Jurkat, Clone E6-1 (cell line): ENCODE measurements around the gene SDR42E1.
A peak's percentile ranks its signal among the peaks of the same experiment; 100 is the strongest.

Experiments used
- DNase-seq: peaks from one replicate; pipeline ENCODE4 v3.0.0-alpha.2; 2011; ENCODE audit warnings: low read depth, low spot score
- H3K4me3 ChIP-seq: 2 replicates; pipeline ENCODE4 v1.5.1; 2011; ENCODE audit warnings: mild to moderate bottlenecking, low read length, control low read depth, moderate library complexity

Gene SDR42E1

GRCh38 chr16:82041542-82041941 lies 30.3 kb upstream of the SDR42E1 start:
- no peak for DNase-seq
- no peak overlapping the region for H3K4me3 ChIP-seq

DNA sequence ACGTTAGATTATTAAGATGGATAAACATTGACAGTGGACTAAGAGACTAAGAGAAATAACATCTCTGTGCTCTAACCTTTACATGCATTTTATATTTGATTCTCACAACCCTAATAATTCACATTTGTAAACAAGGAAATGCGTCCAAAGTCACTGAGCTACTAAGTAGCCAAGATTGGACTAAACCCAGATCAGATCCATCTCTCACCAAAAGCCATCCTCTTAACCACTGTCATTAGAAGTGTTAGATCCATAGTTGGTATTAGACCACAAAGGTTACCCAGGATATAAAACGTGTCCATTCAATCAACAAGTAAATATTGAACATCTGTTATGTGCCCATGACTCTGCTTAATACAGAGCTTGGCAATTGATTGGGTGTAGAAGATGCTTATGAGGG lies 29.0 kb upstream of the SDR42E1 start:
- DNase-seq: no peak

DNA sequence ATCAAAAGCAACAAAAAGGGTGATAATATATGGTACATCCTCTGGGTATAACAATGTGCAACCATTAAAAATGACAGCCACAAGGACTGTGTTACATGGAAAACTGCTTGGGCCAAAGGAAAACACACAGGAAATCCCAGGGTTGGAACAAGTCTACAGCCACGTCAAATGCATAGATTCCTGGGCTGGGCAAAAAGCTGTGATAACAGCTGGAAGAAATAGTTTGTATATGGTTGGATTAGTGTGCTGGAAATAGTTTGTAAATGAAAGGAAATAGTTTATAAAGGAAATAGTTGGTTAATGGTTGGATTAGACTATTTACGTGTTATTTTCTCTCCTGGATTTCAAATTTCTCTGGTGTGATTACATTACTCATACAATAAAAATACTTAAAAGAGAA lies 26.4 kb upstream of the SDR42E1 start:
- DNase-seq: no peak
- no peak overlapping the region for H3K4me3 ChIP-seq

More for the DNA sequence above, 29.0 kb upstream of the SDR42E1 start:
- H3K4me3 ChIP-seq: no peak overlapping the region

- no peak overlapping the region for H3K4me3 ChIP-seq
- DNase-seq: no peak
These were observed 26.0 kb upstream of the SDR42E1 start for GRCh38 chr16:82037251-82037650.

DNA sequence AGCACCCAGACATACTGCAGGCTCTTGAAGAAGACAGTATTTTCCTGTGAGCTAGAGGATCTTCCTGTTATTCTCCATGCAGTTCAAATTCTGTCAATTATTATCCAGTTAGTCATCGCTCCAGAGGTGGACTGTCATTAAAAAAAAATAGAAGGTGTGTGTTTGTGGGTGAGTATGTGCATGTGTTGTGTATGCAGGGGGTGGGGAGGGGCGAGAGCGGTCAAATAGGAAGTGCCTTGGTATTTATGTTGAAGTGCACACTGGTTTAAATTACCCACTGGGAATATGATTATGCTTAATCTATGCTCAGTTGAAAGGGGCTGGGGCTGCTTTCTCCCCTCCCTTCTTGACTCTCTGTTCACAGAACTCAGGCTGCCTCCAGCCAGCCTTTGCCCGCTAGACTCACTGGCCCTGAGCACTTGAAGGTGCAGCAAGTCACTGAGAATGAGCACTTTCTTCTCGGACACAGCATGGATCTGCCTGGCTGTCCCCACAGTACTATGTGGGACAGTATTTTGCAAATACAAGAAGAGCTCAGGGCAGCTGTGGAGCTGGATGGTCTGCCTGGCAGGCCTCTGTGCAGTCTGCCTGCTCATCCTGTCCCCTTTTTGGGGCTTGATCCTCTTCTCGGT lies 23.8 kb upstream of the SDR42E1 start, which contains the start of gene HSD17B2:
Gene HSD17B2, plus strand, starts transcription at position 273 of the 632 bp plus-strand sequence. Its CDS starts 172 bp downstream, at position 445.
- H3K4me3 ChIP-seq: no peak within 1 kb of the TSS
- no peak for DNase-seq

GRCh38 chr16:82033683-82034300 lies 22.5 kb upstream of the SDR42E1 start:
- H3K4me3 ChIP-seq: no peak overlapping the region
- no peak for DNase-seq

GRCh38 chr16:82033006-82033405 lies 21.7 kb upstream of the SDR42E1 start:
- no peak overlapping the region for H3K4me3 ChIP-seq
- no peak for DNase-seq

GRCh38 chr16:82031116-82032084 lies 20.1 kb upstream of the SDR42E1 start:
- peak; percentile 4 for DNase-seq
- H3K4me3 ChIP-seq: no peak overlapping the region

DNA sequence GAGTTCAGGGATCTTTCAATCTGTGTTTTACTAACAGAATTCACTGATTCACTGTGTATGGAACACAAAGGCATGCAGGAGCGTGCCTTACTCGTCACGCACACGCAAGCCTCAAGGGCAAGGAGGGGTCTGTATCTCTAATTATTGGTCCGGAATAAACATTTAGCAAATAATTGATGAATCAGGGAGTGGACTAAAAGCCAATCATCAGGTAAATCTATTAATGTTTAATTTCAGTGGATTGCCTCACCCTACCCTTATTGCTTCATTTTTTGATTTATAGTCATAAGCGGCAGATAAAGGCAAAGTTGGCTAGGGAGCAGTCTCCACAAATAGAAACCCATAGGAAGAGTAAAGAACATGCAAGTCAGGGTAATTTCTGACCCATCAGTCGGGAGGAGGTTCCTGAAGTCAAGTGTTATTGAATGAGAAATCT lies 16.4 kb upstream of the SDR42E1 start:
- H3K4me3 ChIP-seq: no peak overlapping the region
- DNase-seq: no peak

- no peak overlapping the region for H3K4me3 ChIP-seq
- DNase-seq: no peak
These were observed 13.6 kb upstream of the SDR42E1 start for GRCh38 chr16:82024883-82025282.

DNA sequence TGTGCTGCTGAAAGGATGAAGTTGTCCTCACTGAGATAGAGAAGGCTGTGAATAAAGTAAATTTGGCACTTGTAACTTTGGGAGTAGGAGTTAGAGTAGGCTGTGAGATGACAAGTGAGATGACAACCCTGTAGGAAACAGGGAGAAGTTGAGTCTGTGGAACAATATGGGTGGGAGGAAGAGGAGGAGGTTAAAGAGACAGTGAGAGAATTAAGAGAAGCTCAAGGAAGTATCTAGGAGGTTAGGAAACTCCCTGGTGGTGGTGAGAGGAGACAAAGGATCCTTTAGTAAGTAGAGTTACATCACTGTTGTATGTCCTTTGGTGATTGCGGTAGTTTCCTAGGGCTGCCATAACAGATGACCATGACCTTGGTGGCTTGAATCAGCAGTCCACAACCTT lies 13.0 kb upstream of the SDR42E1 start:
- no peak for DNase-seq
- no peak overlapping the region for H3K4me3 ChIP-seq

DNA sequence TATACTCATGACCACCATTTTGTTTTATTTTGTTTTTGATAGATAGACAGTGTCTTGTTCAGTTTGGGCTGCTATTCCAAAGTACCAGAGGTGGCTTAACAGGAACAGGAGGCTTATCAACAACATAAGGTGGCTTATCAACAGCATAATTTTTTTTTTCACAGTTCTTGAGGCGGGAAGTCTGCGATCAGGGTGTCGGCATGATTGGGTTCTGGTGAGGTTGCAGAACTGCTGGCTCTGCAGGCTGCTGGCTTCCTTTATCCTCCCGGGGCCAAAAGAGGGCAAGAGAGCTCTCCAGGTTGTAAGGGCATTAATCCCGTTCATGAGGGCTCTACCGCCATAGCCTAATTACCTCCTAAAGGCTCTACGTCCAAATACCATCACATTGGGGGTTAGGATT lies 11.9 kb upstream of the SDR42E1 start:
- H3K4me3 ChIP-seq: no peak overlapping the region
- DNase-seq: no peak

- no peak overlapping the region for H3K4me3 ChIP-seq
- DNase-seq: no peak
These were observed 8.8 kb upstream of the SDR42E1 start for GRCh38 chr16:82020051-82020450.

GRCh38 chr16:82019535-82019934 lies 8.3 kb upstream of the SDR42E1 start:
- no peak for DNase-seq
- H3K4me3 ChIP-seq: no peak overlapping the region

DNA sequence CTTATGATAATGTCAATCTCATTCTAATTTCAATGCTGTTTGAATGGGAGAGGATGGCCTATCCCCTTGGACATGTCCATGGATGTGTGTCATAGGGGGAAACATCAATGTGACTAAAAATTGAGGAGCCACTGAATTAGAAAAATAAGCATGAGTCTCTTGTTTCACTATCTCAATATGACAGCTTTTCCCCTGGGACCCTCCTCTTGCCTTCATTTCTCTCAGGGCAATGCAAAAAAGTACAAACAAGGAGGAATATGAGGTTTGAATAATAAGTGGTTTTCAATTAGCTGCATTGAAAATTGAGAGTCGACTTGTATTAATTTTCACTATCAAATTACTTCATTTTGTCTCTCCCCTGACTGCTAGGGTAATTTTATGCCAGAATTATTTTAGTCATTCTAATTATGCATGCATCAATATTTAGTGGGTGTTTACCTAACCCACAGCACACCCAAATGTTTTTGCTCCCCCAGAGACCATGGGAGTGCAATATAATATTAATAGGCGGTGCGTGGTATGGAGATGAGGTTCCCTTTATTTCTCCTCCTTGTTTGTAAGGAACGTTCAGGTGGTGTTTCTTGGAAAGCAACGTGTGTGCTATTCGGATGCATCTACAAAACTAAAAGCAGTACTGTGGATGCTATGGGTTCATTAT lies 6.8 kb upstream of the SDR42E1 start:
- no peak for DNase-seq
- H3K4me3 ChIP-seq: no peak overlapping the region

- DNase-seq: no peak
- no peak overlapping the region for H3K4me3 ChIP-seq
These were observed 5.7 kb upstream of the SDR42E1 start for GRCh38 chr16:82016964-82017363.

DNA sequence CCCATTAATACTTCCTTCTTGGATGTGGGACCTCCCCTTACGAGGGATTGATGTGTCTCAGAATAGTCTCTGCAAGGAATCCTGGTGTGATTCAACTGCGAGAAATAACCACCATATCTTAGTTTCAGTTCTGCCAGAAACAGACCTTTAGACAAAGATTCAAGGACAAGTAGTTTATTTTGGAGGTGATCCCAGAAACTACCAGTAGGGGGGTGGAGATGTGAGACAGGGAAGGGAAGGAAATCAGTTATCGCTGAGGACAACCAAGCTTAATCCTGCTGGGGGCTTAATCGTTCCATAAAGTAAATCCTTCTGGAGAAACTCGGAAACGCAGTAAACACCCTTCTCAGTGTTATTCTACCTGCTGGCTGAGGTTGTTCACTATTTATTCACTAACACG lies 5.0 kb upstream of the SDR42E1 start:
- H3K4me3 ChIP-seq: no peak overlapping the region
- DNase-seq: peak; percentile 17

GRCh38 chr16:82013139-82013538 lies 1.9 kb upstream of the SDR42E1 start:
- DNase-seq: no peak

GRCh38 chr16:82010649-82011048 lies 621 bp downstream of the SDR42E1 start:
- H3K4me3 ChIP-seq: no peak overlapping the region

More at GRCh38 chr16:82013139-82013538, 1.9 kb upstream of the SDR42E1 start:
- H3K4me3 ChIP-seq: no peak overlapping the region

More at GRCh38 chr16:82010649-82011048, 621 bp downstream of the SDR42E1 start:
- no peak for DNase-seq
